ENCODE results near the gene SRC. TPM values are rescaled to one million over a fixed set of nuclear protein-coding genes. Genes with fewer than 3 reads are reported as not detected.

The SRC gene
- total RNA-seq, 1 experiment from 2014 or later: 197 TPM

DNA sequence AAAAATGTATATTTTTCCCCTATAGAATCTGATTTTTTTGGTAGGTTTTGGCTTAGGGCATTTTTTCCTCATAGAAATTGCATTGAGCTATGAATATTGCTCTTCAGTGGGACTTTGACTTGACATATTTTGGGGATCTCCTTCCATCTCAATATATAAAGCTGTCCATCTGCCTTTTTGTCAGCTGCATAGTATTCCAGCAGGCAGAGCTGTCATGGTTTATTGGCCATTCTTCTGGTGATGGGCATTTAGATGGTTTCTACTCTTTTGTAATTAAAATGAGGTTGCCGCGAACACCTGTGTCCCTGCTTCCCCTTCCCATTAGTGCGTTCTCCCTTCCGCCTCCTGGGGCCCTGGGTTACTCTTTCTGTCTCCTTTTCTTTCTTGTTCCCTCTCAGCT is 95.1 kb downstream of the SRC start:
- Histone ChIP-seq H3K27me3 (replicated peaks; ENCODE audit: control insufficient read depth, insufficient read depth, low read length) (no peaks in the 10 kb centered on the region), H3K4me1 (no peaks in the 10 kb centered on the region), H3K36me3 (ENCODE audit: control insufficient read depth, insufficient read depth, low read length) (no peaks in the 10 kb centered on the region), H3K9me3 (no peaks in the 10 kb centered on the region), H3K4me3 (ENCODE audit: low read depth, low read length) (no peak overlapping the region)
- ChIA-PET CTCF (interaction anchor here (0.6 kb wide), 1 partner anchor 274 kb away, joined by 3 read pairs; no protein-coding TSS in a partner anchor), POLR2A (no interaction called here)
- Mint-ChIP-seq H3K27ac (ENCODE audit: unreplicated experiment) (no peak overlapping the region), H3K9me3 (ENCODE audit: unreplicated experiment) (no peaks in the 10 kb centered on the region), H3K27me3 (ENCODE audit: insufficient read depth, unreplicated experiment) (peaks cover 5% of the 10 kb centered on the region), H3K4me3 (ENCODE audit: unreplicated experiment) (no peak overlapping the region), H3K36me3 (ENCODE audit: insufficient read depth, unreplicated experiment) (no peaks in the 10 kb centered on the region), H3K4me1 (ENCODE audit: low read depth, unreplicated experiment) (no peaks in the 10 kb centered on the region)
- no TSS peak for BruUV-seq (replicated peaks)
- intact Hi-C loops (cut with micrococcal nuclease; ENCODE audit: unreplicated experiment): no loop called here
- TF ChIP-seq, protein P1, sequence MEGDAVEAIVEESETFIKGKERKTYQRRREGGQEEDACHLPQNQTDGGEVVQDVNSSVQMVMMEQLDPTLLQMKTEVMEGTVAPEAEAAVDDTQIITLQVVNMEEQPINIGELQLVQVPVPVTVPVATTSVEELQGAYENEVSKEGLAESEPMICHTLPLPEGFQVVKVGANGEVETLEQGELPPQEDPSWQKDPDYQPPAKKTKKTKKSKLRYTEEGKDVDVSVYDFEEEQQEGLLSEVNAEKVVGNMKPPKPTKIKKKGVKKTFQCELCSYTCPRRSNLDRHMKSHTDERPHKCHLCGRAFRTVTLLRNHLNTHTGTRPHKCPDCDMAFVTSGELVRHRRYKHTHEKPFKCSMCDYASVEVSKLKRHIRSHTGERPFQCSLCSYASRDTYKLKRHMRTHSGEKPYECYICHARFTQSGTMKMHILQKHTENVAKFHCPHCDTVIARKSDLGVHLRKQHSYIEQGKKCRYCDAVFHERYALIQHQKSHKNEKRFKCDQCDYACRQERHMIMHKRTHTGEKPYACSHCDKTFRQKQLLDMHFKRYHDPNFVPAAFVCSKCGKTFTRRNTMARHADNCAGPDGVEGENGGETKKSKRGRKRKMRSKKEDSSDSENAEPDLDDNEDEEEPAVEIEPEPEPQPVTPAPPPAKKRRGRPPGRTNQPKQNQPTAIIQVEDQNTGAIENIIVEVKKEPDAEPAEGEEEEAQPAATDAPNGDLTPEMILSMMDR (IDR thresholded peaks at IDR 0.05; ENCODE audit: insufficient read depth in 1 of 2, low read depth in 1 of 2, low read length in 1 of 2, severe bottlenecking in 1 of 2, unreplicated experiment in 1 of 2): no peak
- no peak for DNase-seq

- Mint-ChIP-seq H3K27ac (ENCODE audit: unreplicated experiment) (no peak overlapping the region), H3K9me3 (ENCODE audit: unreplicated experiment) (no peaks in the 10 kb centered on the region), H3K4me3 (ENCODE audit: unreplicated experiment) (no peak overlapping the region), H3K4me1 (ENCODE audit: low read depth, unreplicated experiment) (no peaks in the 10 kb centered on the region), H3K27me3 (ENCODE audit: insufficient read depth, unreplicated experiment) (peaks cover 17% of the 10 kb centered on the region), H3K36me3 (ENCODE audit: insufficient read depth, unreplicated experiment) (no peaks in the 10 kb centered on the region)
- H3K36me3 ChIP-seq (ENCODE audit: control insufficient read depth, insufficient read depth, low read length): no peaks in the 10 kb centered on the region
- intact Hi-C loops (cut with micrococcal nuclease; ENCODE audit: unreplicated experiment): no loop called here
- TF ChIP-seq, protein P1 (IDR thresholded peaks at IDR 0.05; ENCODE audit: insufficient read depth in 1 of 2, low read depth in 1 of 2, low read length in 1 of 2, severe bottlenecking in 1 of 2, unreplicated experiment in 1 of 2): no peak
- no peaks in the 10 kb centered on the region for H3K4me1 ChIP-seq
- CTCF ChIA-PET: no interaction called here
- POLR2A ChIA-PET: no interaction called here
- no peaks in the 10 kb centered on the region for H3K9me3 ChIP-seq
- no TSS peak for BruUV-seq (replicated peaks)
- no peaks in the 10 kb centered on the region; the same call in 1 of the 2 replicates for H3K27me3 ChIP-seq (replicated peaks; ENCODE audit: control insufficient read depth, insufficient read depth, low read length)
- no peak for DNase-seq
- H3K4me3 ChIP-seq (ENCODE audit: low read depth, low read length): no peak overlapping the region
Measured at GRCh38 chr20:37442547-37442946, 96.6 kb downstream of the SRC start.

GRCh38 chr20:37442986-37443385 is 97.0 kb downstream of the SRC start:
- TF ChIP-seq, protein P1 (IDR thresholded peaks at IDR 0.05; ENCODE audit: insufficient read depth in 1 of 2, low read depth in 1 of 2, low read length in 1 of 2, severe bottlenecking in 1 of 2, unreplicated experiment in 1 of 2): no peak
- H3K4me3 Mint-ChIP-seq (ENCODE audit: unreplicated experiment): no peak overlapping the region
- H3K36me3 Mint-ChIP-seq (ENCODE audit: insufficient read depth, unreplicated experiment): no peaks in the 10 kb centered on the region
- no peaks in the 10 kb centered on the region for H3K9me3 Mint-ChIP-seq (ENCODE audit: unreplicated experiment)
- Histone ChIP-seq H3K9me3 (no peaks in the 10 kb centered on the region), H3K27me3 (replicated peaks; ENCODE audit: control insufficient read depth, insufficient read depth, low read length) (no peaks in the 10 kb centered on the region; the same call in 1 of the 2 replicates), H3K4me1 (no peaks in the 10 kb centered on the region), H3K36me3 (ENCODE audit: control insufficient read depth, insufficient read depth, low read length) (no peaks in the 10 kb centered on the region), H3K4me3 (ENCODE audit: low read depth, low read length) (no peak overlapping the region)
- no peaks in the 10 kb centered on the region for H3K4me1 Mint-ChIP-seq (ENCODE audit: low read depth, unreplicated experiment)
- ChIA-PET POLR2A (no interaction called here), CTCF (no interaction called here)
- no peak for DNase-seq
- intact Hi-C loops (cut with micrococcal nuclease; ENCODE audit: unreplicated experiment): no loop called here
- H3K27me3 Mint-ChIP-seq (ENCODE audit: insufficient read depth, unreplicated experiment): peaks cover 20% of the 10 kb centered on the region
- no peak overlapping the region for H3K27ac Mint-ChIP-seq (ENCODE audit: unreplicated experiment)
- BruUV-seq (replicated peaks): no TSS peak

All from Caco-2 (cell line).